B cell (primary cell): ENCODE data around the gene NASP. TPM values are rescaled to one million over a fixed set of nuclear protein-coding genes. Genes with fewer than 3 reads are reported as not detected.

ENCODE experiments used
- ATAC-seq: fragments of 200-7000 bp; cut with Tn5 transposase; one replicate; pipeline ENCODE4 v1.10.0; 2021; ENCODE audit warnings: low read depth, mild to moderate bottlenecking, moderate number of reproducible peaks, moderate library complexity
- CTCF ChIA-PET: fragments of 350-600 bp; sonication (Branson Sonifier 250); formaldehyde crosslinking; loops from one replicate; lab custom pipeline; 2021; ENCODE audit warnings: antibody characterized with exemption, inconsistent platforms; lab: Charles Lee
- POLR2A ChIA-PET: fragments of 350-600 bp; sonication (Branson Sonifier 250); formaldehyde crosslinking; loops from one replicate; lab custom pipeline; 2021; ENCODE audit warnings: antibody characterized with exemption; lab: Charles Lee
- DNase-seq: peaks from one replicate; pipeline ENCODE4 v3.0.0; 2013
- H2AFZ ChIP-seq: 2 replicates; pipeline ENCODE4 v1.6.1; 2012; ENCODE audit warnings: mild to moderate bottlenecking, low read depth, low read length; ENCODE audit not compliant: insufficient read depth, poor library complexity, severe bottlenecking
- H3K27ac ChIP-seq, 2 donors: 1 replicate in 1 of 2; 2 replicates in 1 of 2; pipeline ENCODE4 v1.5.1; 2012 to 2013; ENCODE audit warnings: low read length in 2 of 2, mild to moderate bottlenecking in 2 of 2, moderate library complexity in 1 of 2
- H3K27me3 ChIP-seq, 4 experiments: fragments of 200-600 bp in 1 of 4; sonication (generic) in 1 of 4; replicated peaks in 1 of 4; 1 replicate in 2 of 4; 2 replicates in 2 of 4; pipeline versions ENCODE4 v1.6.1 to v1.7.0; 2013 to 2016; ENCODE audit warnings: low read length in 3 of 4, mild to moderate bottlenecking in 2 of 4, mixed read lengths in 1 of 4, moderate library complexity in 1 of 4; ENCODE audit not compliant: insufficient read depth in 4 of 4, control insufficient read depth in 3 of 4; ENCODE audit errors: control extremely low read depth in 1 of 4
- H3K36me3 ChIP-seq, 2 experiments: replicated peaks in 1 of 2; 1 replicate in 1 of 2; 2 replicates in 1 of 2; pipeline versions ENCODE4 v1.6.1 to v1.7.1; 2013; ENCODE audit warnings: low read length in 1 of 2; ENCODE audit not compliant: insufficient read depth in 2 of 2, control insufficient read depth in 1 of 2; ENCODE audit errors: control extremely low read depth in 1 of 2, extremely low read depth in 1 of 2
- H3K4me1 ChIP-seq, 2 donors: fragments of 200-600 bp in 1 of 2; sonication (generic) in 1 of 2; 1 replicate in 1 of 2; 2 replicates in 1 of 2; pipeline versions ENCODE4 v1.5.1 to v1.6.1; 2013 to 2017; ENCODE audit warnings: low read length in 2 of 2; ENCODE audit not compliant: control insufficient read depth in 2 of 2, insufficient read depth in 2 of 2
- H3K4me2 ChIP-seq: replicated peaks from 2 replicates; pipeline ENCODE3; 2012; ENCODE audit warnings: mild to moderate bottlenecking, low read depth, low read length; ENCODE audit not compliant: poor library complexity, severe bottlenecking
- H3K4me3 ChIP-seq, 5 experiments: fragments of 200-600 bp in 1 of 5; sonication (generic) in 1 of 5; 1 replicate in 3 of 5; 2 replicates in 2 of 5; pipeline versions ENCODE4 v1.5.1 to v1.7.0; 2011 to 2016; ENCODE audit warnings: low read length in 4 of 5, mild to moderate bottlenecking in 4 of 5, low read depth in 2 of 5, control low read depth in 1 of 5, moderate library complexity in 1 of 5; ENCODE audit not compliant: insufficient read depth in 1 of 5; ENCODE audit errors: control extremely low read depth in 1 of 5, extremely low read depth in 1 of 5
- H3K79me2 ChIP-seq: fragments of 200-600 bp; sonication (generic); one replicate; pipeline ENCODE4 v1.6.0; 2016; ENCODE audit warnings: low read length; ENCODE audit not compliant: control insufficient read depth, insufficient read depth
- H3K9ac ChIP-seq: fragments of 200-600 bp; sonication (generic); 2 replicates; pipeline ENCODE4 v1.6.1; 2017; ENCODE audit warnings: mild to moderate bottlenecking, low read length, moderate library complexity
- H3K9me3 ChIP-seq, 3 donors: one replicate each; pipeline versions ENCODE4 v1.6.1 to v1.7.1; 2013; ENCODE audit warnings: low read length in 2 of 3; ENCODE audit not compliant: control insufficient read depth in 2 of 3, insufficient read depth in 1 of 3; ENCODE audit errors: control extremely low read depth in 1 of 3
- H4K20me1 ChIP-seq: 2 replicates; pipeline ENCODE4 v1.6.0; 2012; ENCODE audit warnings: mild to moderate bottlenecking, low read length; ENCODE audit not compliant: insufficient read depth, control insufficient read depth, poor library complexity, severe bottlenecking
- H3K27ac Mint-ChIP-seq: one replicate; pipeline ENCODE4 v1.8.0; 2021; ENCODE audit warnings: mixed read lengths
- H3K27me3 Mint-ChIP-seq: one replicate; pipeline ENCODE4 v1.8.0; 2021; ENCODE audit warnings: mixed read lengths
- H3K4me1 Mint-ChIP-seq: one replicate; pipeline ENCODE4 v1.8.0; 2021; ENCODE audit warnings: mixed read lengths
- H3K4me3 Mint-ChIP-seq: one replicate; pipeline ENCODE4 v1.8.0; 2021; ENCODE audit warnings: mixed read lengths
- H3K9me3 Mint-ChIP-seq: one replicate; pipeline ENCODE4 v1.8.0; 2022; ENCODE audit warnings: mixed read lengths; ENCODE audit not compliant: insufficient read depth
- CTCF ChIP-seq: fragments of 200-600 bp; IDR thresholded peaks from one replicate; pipeline ENCODE4 v1.8.0; 2022; ENCODE audit warnings: antibody characterized with exemption, mild to moderate bottlenecking
- EZH2 ChIP-seq: IDR thresholded peaks from 2 replicates; pipeline ENCODE4 v1.6.1; 2012; ENCODE audit warnings: borderline replicate concordance, low read depth, mild to moderate bottlenecking, moderate library complexity, low read length; ENCODE audit not compliant: insufficient read depth, poor library complexity, severe bottlenecking
- WGBS: methylation state at CpG from one replicate; pipeline ENCODE4 v1.1.5; 2013; ENCODE audit warnings: missing lambda C conversion rate; ENCODE audit not compliant: insufficient coverage; 5-methylcytosine and 5-hydroxymethylcytosine counted together
- intact Hi-C: fragments of 100-400 bp; cut with micrococcal nuclease; formaldehyde crosslinking; loops from one replicate; pipeline ENCODE4 v1.10.0; 2022
- polyA plus RNA-seq: library from polyadenylated mRNA; depleted of rRNA; stranded (reverse); fragments of >200 nt; gene quantifications from 2 replicates; pipeline ENCODE4 v1.2.3, GENCODE V29; 2012
- total RNA-seq, 2 donors: library from RNA; stranded (reverse); fragments of 120-200 nt in 1 of 2; gene quantifications; 1 replicate in 1 of 2; 2 replicates in 1 of 2; pipeline versions ENCODE4 v1.2.3 to v1.2.4, GENCODE V29; 2013 to 2022

NASP gene
- total and polyA plus RNA-seq, 2 donors (not counting 1 experiment from before 2014, with no cell fraction given): 61.0 to 151 TPM

GRCh38 chr1:45545553-45546310, 38.1 kb upstream of the NASP start:
- H3K4me3 Mint-ChIP-seq: peak overlapping the region; percentile 49
- H3K79me2 ChIP-seq: peaks cover 6% of the 10 kb centered on the region
- WGBS: 46% methylated on average over 3 of the region's 7 CpGs
- TF ChIP-seq CTCF (no peak), EZH2 (no peak)
- peak overlapping the region; percentile 81 for H3K4me2 ChIP-seq
- H3K27me3 Mint-ChIP-seq: no peaks in the 10 kb centered on the region
- ATAC-seq (no peak), DNase-seq (no peak)
- H3K27ac Mint-ChIP-seq: peak overlapping the region; percentile 80
- no peak overlapping the region for H3K9ac ChIP-seq
- H3K4me1 ChIP-seq: peaks cover 43 to 62% of the 10 kb centered on the region in 2 donors
- H3K27me3 ChIP-seq: no peaks in the 10 kb centered on the region
- intact Hi-C loops: loop anchor here (1.0 kb wide), 1 partner anchor 151 kb away; no protein-coding TSS in a partner anchor
- CTCF ChIA-PET: interaction anchor here (1.1 to 5.8 kb wide), 6 partner anchors 9 to 53 kb away, joined by 3 to 38 read pairs (median 5); partner anchors contain the start of gene PRDX1
- peak overlapping the region in 1 of 2 donors; percentile 70 for H3K27ac ChIP-seq
- H3K9me3 ChIP-seq: no peaks in the 10 kb centered on the region
- H2AFZ ChIP-seq: peak overlapping the region; percentile 50
- POLR2A ChIA-PET: interaction anchor here (0.5 to 3.0 kb wide), 3 partner anchors 13 to 33 kb away, joined by 3 to 15 read pairs (median 3); partner anchors contain the start of gene PRDX1
- peaks cover 50% of the 10 kb centered on the region for H3K4me1 Mint-ChIP-seq
- no peaks in the 10 kb centered on the region for H4K20me1 ChIP-seq
- H3K9me3 Mint-ChIP-seq: no peaks in the 10 kb centered on the region
- no peak overlapping the region for H3K4me3 ChIP-seq
- no peaks in the 10 kb centered on the region for H3K36me3 ChIP-seq
